Neural progenitor cell (in vitro differentiated cells): ENCODE results near the gene FOXO1.

Experiments used
- CTCF ChIP-seq: fragments of 200-600 bp; sonication (generic); IDR thresholded peaks from 2 replicates; pipeline ENCODE4 v1.5.1; 2017; ENCODE audit warnings: antibody characterized with exemption, mild to moderate bottlenecking
- EZH2 ChIP-seq: fragments of 200-600 bp; sonication (generic); IDR thresholded peaks from 2 replicates; pipeline ENCODE4 v1.6.1; 2017; ENCODE audit warnings: antibody characterized with exemption, mild to moderate bottlenecking, moderate library complexity

- TF ChIP-seq CTCF = no peak
- TF ChIP-seq EZH2 = no peak
These were observed 97.5 kb downstream of the FOXO1 start for GRCh38 chr13:40569024-40569350.
